Liver (tissue), 9 donors: ENCODE measurements around the gene DSTYK. TPM values are rescaled to one million over a fixed set of nuclear protein-coding genes. Genes with fewer than 3 reads are reported as not detected.

Experiments
- DNase-seq: peaks from one replicate; pipeline ENCODE4 v3.0.0-alpha.2; 2017; ENCODE audit warnings: low spot score
- H3K27ac ChIP-seq, 2 donors: one replicate each; pipeline ENCODE4 v1.7.0; 2013; ENCODE audit warnings: inconsistent platforms in 2 of 2, low read length in 2 of 2, control low read depth in 1 of 2, low read depth in 1 of 2, mild to moderate bottlenecking in 1 of 2
- H3K27me3 ChIP-seq, 4 donors: one replicate each; pipeline versions ENCODE4 v1.6.1 to v1.7.0; 2013; ENCODE audit warnings: low read length in 3 of 4, inconsistent platforms in 1 of 4, mild to moderate bottlenecking in 1 of 4, moderate library complexity in 1 of 4; ENCODE audit not compliant: control insufficient read depth in 4 of 4, insufficient read depth in 4 of 4
- H3K36me3 ChIP-seq, 4 donors: one replicate each; pipeline versions ENCODE4 v1.6.1 to v1.7.0; 2013; ENCODE audit warnings: low read length in 3 of 4, mild to moderate bottlenecking in 3 of 4, low read depth in 1 of 4, moderate library complexity in 1 of 4; ENCODE audit not compliant: control insufficient read depth in 4 of 4, insufficient read depth in 3 of 4
- H3K4me1 ChIP-seq, 4 donors: one replicate each; pipeline versions ENCODE4 v1.6.1 to v1.7.0; 2013; ENCODE audit warnings: low read length in 3 of 4, mild to moderate bottlenecking in 3 of 4, moderate library complexity in 1 of 4; ENCODE audit not compliant: control insufficient read depth in 4 of 4, insufficient read depth in 4 of 4
- H3K4me3 ChIP-seq, 3 donors: one replicate each; pipeline versions ENCODE4 v1.6.1 to v1.7.0; 2013; ENCODE audit warnings: low read length in 3 of 3, control low read depth in 1 of 3, low read depth in 1 of 3, mild to moderate bottlenecking in 1 of 3
- H3K9ac ChIP-seq, 2 donors: one replicate each; pipeline ENCODE4 v1.7.0; 2013; ENCODE audit warnings: low read length in 2 of 2, mild to moderate bottlenecking in 2 of 2, moderate library complexity in 2 of 2, control low read depth in 1 of 2, low read depth in 1 of 2
- H3K9me3 ChIP-seq, 4 donors: one replicate each; pipeline versions ENCODE4 v1.6.1 to v1.7.0; 2013; ENCODE audit warnings: low read length in 3 of 4; ENCODE audit not compliant: control insufficient read depth in 4 of 4
- ATF3 ChIP-seq: IDR thresholded peaks from 2 replicates; pipeline ENCODE4 v1.6.1; 2016; ENCODE audit warnings: antibody characterized with exemption
- CTCF ChIP-seq: fragments of 150-350 bp; IDR thresholded peaks from 2 replicates; pipeline ENCODE4 v1.5.1; 2017; ENCODE audit warnings: improper control_type of control experiment, low read depth, low read length; ENCODE audit not compliant: missing input control
- EGR1 ChIP-seq, 2 donors: IDR thresholded peaks; 2 replicates each; pipeline ENCODE4 v1.6.1; 2016 to 2018; ENCODE audit warnings: antibody characterized with exemption in 2 of 2, low read depth in 2 of 2
- FOXA2 ChIP-seq: IDR thresholded peaks from 2 replicates; pipeline ENCODE4 v1.6.1; 2016; ENCODE audit warnings: antibody characterized with exemption
- GABPA ChIP-seq, 2 donors: IDR thresholded peaks in 1 of 2; conservative IDR thresholded peaks in 1 of 2; 2 replicates each; pipeline ENCODE4 v1.6.1; 2016; ENCODE audit warnings: antibody characterized with exemption in 2 of 2, mild to moderate bottlenecking in 1 of 2, moderate library complexity in 1 of 2
- HNF4A ChIP-seq, 2 donors: conservative IDR thresholded peaks; 2 replicates each; pipeline ENCODE4 v1.6.1; 2016; ENCODE audit warnings: antibody characterized with exemption in 2 of 2, mild to moderate bottlenecking in 2 of 2
- HNF4G ChIP-seq: IDR thresholded peaks from 2 replicates; pipeline ENCODE4 v1.6.1; 2016; ENCODE audit warnings: antibody characterized with exemption
- JUND ChIP-seq, 2 donors: IDR thresholded peaks; 2 replicates each; pipeline ENCODE4 v1.6.1; 2016; ENCODE audit warnings: antibody characterized with exemption in 2 of 2
- NR2F2 ChIP-seq: IDR thresholded peaks from 2 replicates; pipeline ENCODE4 v1.6.1; 2016; ENCODE audit warnings: antibody characterized with exemption
- RAD21 ChIP-seq, 2 donors: IDR thresholded peaks; 2 replicates each; pipeline ENCODE4 v1.6.1; 2016; ENCODE audit warnings: antibody characterized with exemption in 2 of 2, mild to moderate bottlenecking in 2 of 2
- RXRA ChIP-seq, 2 donors: IDR thresholded peaks; 2 replicates each; pipeline ENCODE4 v1.6.1; 2017 to 2018; ENCODE audit warnings: antibody characterized with exemption in 2 of 2, mild to moderate bottlenecking in 1 of 2
- SP1 ChIP-seq: IDR thresholded peaks from 2 replicates; pipeline ENCODE4 v1.6.1; 2018; ENCODE audit warnings: antibody characterized with exemption, mild to moderate bottlenecking
- TAF1 ChIP-seq: conservative IDR thresholded peaks from 2 replicates; pipeline ENCODE4 v1.6.1; 2016; ENCODE audit warnings: antibody characterized with exemption, mild to moderate bottlenecking
- YY1 ChIP-seq: IDR thresholded peaks from 2 replicates; pipeline ENCODE4 v1.6.1; 2016; ENCODE audit warnings: antibody characterized with exemption, mild to moderate bottlenecking
- ZBTB33 ChIP-seq: IDR thresholded peaks from 2 replicates; pipeline ENCODE4 v1.6.1; 2016; ENCODE audit warnings: antibody characterized with exemption
- WGBS: extraction: QIAGEN DNeasy Blood & Tissue Kit; methylation state at CpG from one replicate; pipeline ENCODE4 v1.1.7; 2013; 5-methylcytosine and 5-hydroxymethylcytosine counted together
- polyA plus RNA-seq, 2 donors: library from polyadenylated mRNA; stranded (reverse) in 1 of 2; unstranded in 1 of 2; fragments of 200-250 nt in 1 of 2; fragments of >200 nt in 1 of 2; fragmentation: Nextera tagmentation in 1 of 2; extraction: Ambion mirVana in 1 of 2; gene quantifications; one replicate each; pipeline versions ENCODE4 v1.2.1 to v1.2.3, GENCODE V29; 2013 to 2015
- total RNA-seq, 2 donors: library from RNA; depleted of rRNA; stranded (reverse); fragments of >200 nt; gene quantifications; one replicate each; pipeline ENCODE4 v1.2.3, GENCODE V29; 2014
- TF ChIP-seq, protein P1 (sequence below): IDR thresholded peaks from 2 replicates; pipeline ENCODE4 v1.6.1; 2016; ENCODE audit warnings: antibody characterized with exemption
- TF ChIP-seq, protein P2 (sequence below): IDR thresholded peaks from 2 replicates; pipeline ENCODE4 v1.6.1; 2016; ENCODE audit warnings: antibody characterized with exemption, mild to moderate bottlenecking
- donor health status: healthy.
- donor health status: healthy.
- donor health status: healthy.
- donor health status: healthy.
- donor health status: healthy.

Gene DSTYK
- total and polyA plus RNA-seq, 4 donors = 1.5 to 9.9 (median 3.0) TPM

DNA sequence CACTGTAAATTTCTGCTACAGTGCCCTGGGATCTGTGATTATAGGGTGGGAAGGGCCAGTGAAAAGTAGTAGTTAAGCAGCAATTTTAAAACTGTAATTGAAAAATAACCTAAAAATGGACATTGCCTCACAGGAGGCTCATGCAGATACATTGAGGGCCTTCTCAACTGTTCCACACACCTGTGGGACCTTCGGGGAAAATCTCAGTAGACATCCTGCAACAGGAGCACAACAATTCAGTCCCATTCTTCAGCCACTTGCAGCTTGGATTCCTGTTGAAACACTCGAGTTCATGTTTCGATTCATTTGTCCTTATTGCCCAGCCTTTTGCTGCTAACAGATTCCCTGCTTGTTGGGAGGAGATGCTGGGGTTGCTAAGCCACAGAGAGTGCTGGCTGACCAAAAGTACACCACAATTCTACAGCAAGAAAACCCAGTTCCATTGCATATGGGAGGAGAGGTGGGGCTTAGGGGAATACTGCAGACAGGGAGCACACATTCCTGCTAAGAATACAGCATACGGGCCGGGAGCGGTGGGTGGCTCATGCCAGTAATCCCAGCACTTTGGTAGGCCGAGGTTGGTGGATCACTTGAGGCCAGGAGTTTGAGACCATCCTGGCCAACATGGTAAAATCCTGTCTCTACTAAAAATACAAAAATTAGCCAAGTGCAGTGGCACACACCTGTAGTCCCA is 20.8 kb upstream of the DSTYK start:
- H3K36me3 ChIP-seq = no peaks in the 10 kb centered on the region
- no peak for DNase-seq
- peaks cover 0 to 2% (median 0%) of the 10 kb centered on the region in 4 donors for H3K27me3 ChIP-seq
- no peak overlapping the region for H3K9ac ChIP-seq
- H3K9me3 ChIP-seq = no peaks in the 10 kb centered on the region
- no peak overlapping the region for H3K27ac ChIP-seq
- 91% methylated on average over 7 of the region's 7 CpGs for WGBS
- no peak overlapping the region for H3K4me3 ChIP-seq
- TF ChIP-seq FOXA2 (no peak), SP1 (no peak), YY1 (no peak), GABPA (IDR thresholded peaks at IDR 0.05 in 1 of 2, conservative IDR thresholded peaks at IDR 0.05 in 1 of 2) (no peak)
- peaks cover 0 to 26% (median 18%) of the 10 kb centered on the region in 4 donors for H3K4me1 ChIP-seq

- H3K4me1 ChIP-seq = peaks cover 0 to 28% (median 19%) of the 10 kb centered on the region in 4 donors
- H3K4me3 ChIP-seq = no peak overlapping the region
- H3K9me3 ChIP-seq = no peaks in the 10 kb centered on the region
- no peak overlapping the region for H3K27ac ChIP-seq
- no peaks in the 10 kb centered on the region for H3K36me3 ChIP-seq
- TF ChIP-seq, protein P1, sequence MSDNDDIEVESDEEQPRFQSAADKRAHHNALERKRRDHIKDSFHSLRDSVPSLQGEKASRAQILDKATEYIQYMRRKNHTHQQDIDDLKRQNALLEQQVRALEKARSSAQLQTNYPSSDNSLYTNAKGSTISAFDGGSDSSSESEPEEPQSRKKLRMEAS = no peak
- TF ChIP-seq CTCF = no peak
- TF ChIP-seq GABPA (IDR thresholded peaks at IDR 0.05 in 1 of 2, conservative IDR thresholded peaks at IDR 0.05 in 1 of 2) = no peak
- TF ChIP-seq HNF4G = no peak
- no peak for TF ChIP-seq EGR1 (IDR thresholded peaks at IDR 0.05; ENCODE audit: low read depth in 2 of 2)
- no peak for TF ChIP-seq ATF3
- no peak for TF ChIP-seq NR2F2
- no peak for TF ChIP-seq RXRA (IDR thresholded peaks at IDR 0.05)
- TF ChIP-seq SP1 = no peak
- TF ChIP-seq FOXA2 = no peak
- no peak for TF ChIP-seq RAD21 (IDR thresholded peaks at IDR 0.05)
- no peak overlapping the region for H3K9ac ChIP-seq
- H3K27me3 ChIP-seq = peaks cover 0 to 2% (median 0%) of the 10 kb centered on the region in 4 donors
- no peak for DNase-seq
- 70% methylated on average over 5 of the region's 5 CpGs for WGBS
Observed at GRCh38 chr1:205230982-205231381, 19.5 kb upstream of the DSTYK start.

GRCh38 chr1:205229916-205230700 is 18.6 kb upstream of the DSTYK start:
- Histone ChIP-seq H3K9ac (no peak overlapping the region), H3K27ac (no peak overlapping the region), H3K36me3 (no peaks in the 10 kb centered on the region), H3K4me1 (peaks cover 0 to 28% (median 19%) of the 10 kb centered on the region in 4 donors), H3K9me3 (no peaks in the 10 kb centered on the region), H3K27me3 (peaks cover 0 to 2% (median 0%) of the 10 kb centered on the region in 4 donors), H3K4me3 (no peak overlapping the region)
- DNase-seq = no peak
- WGBS = 59% methylated on average over 10 of the region's 10 CpGs
- TF ChIP-seq RXRA (IDR thresholded peaks at IDR 0.05) (no peak), RAD21 (IDR thresholded peaks at IDR 0.05) (no peak), GABPA (IDR thresholded peaks at IDR 0.05 in 1 of 2, conservative IDR thresholded peaks at IDR 0.05 in 1 of 2) (no peak), HNF4A (conservative IDR thresholded peaks at IDR 0.05) (no peak), JUND (IDR thresholded peaks at IDR 0.05) (no peak), SP1 (no peak), TAF1 (no peak), ZBTB33 (no peak), FOXA2 (no peak), HNF4G (no peak), YY1 (no peak), NR2F2 (no peak)
- TF ChIP-seq, protein P2, sequence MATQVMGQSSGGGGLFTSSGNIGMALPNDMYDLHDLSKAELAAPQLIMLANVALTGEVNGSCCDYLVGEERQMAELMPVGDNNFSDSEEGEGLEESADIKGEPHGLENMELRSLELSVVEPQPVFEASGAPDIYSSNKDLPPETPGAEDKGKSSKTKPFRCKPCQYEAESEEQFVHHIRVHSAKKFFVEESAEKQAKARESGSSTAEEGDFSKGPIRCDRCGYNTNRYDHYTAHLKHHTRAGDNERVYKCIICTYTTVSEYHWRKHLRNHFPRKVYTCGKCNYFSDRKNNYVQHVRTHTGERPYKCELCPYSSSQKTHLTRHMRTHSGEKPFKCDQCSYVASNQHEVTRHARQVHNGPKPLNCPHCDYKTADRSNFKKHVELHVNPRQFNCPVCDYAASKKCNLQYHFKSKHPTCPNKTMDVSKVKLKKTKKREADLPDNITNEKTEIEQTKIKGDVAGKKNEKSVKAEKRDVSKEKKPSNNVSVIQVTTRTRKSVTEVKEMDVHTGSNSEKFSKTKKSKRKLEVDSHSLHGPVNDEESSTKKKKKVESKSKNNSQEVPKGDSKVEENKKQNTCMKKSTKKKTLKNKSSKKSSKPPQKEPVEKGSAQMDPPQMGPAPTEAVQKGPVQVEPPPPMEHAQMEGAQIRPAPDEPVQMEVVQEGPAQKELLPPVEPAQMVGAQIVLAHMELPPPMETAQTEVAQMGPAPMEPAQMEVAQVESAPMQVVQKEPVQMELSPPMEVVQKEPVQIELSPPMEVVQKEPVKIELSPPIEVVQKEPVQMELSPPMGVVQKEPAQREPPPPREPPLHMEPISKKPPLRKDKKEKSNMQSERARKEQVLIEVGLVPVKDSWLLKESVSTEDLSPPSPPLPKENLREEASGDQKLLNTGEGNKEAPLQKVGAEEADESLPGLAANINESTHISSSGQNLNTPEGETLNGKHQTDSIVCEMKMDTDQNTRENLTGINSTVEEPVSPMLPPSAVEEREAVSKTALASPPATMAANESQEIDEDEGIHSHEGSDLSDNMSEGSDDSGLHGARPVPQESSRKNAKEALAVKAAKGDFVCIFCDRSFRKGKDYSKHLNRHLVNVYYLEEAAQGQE = no peak
- TF ChIP-seq, protein P1 = no peak
